HG03442 (cell line): ENCODE measurements around the gene ZNF444.
"Not testable (repeated sequence)": the region's sequence is repeated elsewhere in the genome, so short reads cannot be mapped to it uniquely, and the experiment has no call there.

Source experiments
- ATAC-seq: cut with Tn5 transposase; IDR thresholded peaks from one replicate; pipeline ENCODE4 v1.9.1; 2021; ENCODE audit warnings: mild to moderate bottlenecking, moderate library complexity; ENCODE audit not compliant: unreplicated experiment

The ZNF444 gene

GRCh38 chr19:56175861-56176307 lies 34.8 kb downstream of the ZNF444 start, which contains the start of gene GALP:
Gene GALP, plus strand, starts transcription at chr19:56176008. Its CDS starts 1,101 bp downstream, at chr19:56177109.
- not testable (repeated sequence) for ATAC-seq

- ATAC-seq = not testable (repeated sequence)
Measured at GRCh38 chr19:56176310-56176709, 35.2 kb downstream of the ZNF444 start.

- ATAC-seq = no peak
Measured at GRCh38 chr19:56176881-56177280, 35.8 kb downstream of the ZNF444 start.

GRCh38 chr19:56177564-56178243 lies 36.6 kb downstream of the ZNF444 start:
- ATAC-seq = no peak

- no peak for ATAC-seq
Measured at GRCh38 chr19:56189785-56190184, 48.7 kb downstream of the ZNF444 start.

- ATAC-seq = no peak
Measured at GRCh38 chr19:56191115-56191514, 50.0 kb downstream of the ZNF444 start.

- ATAC-seq = no peak
Measured at GRCh38 chr19:56191711-56192110, 50.6 kb downstream of the ZNF444 start.

- no peak for ATAC-seq
Measured at GRCh38 chr19:56193981-56194640, 53.0 kb downstream of the ZNF444 start.

- ATAC-seq = not testable (repeated sequence)
Measured at GRCh38 chr19:56197646-56198045, 56.6 kb downstream of the ZNF444 start, which contains the start of gene ZSCAN5B. Gene ZSCAN5B, minus strand, starts transcription at chr19:56197783. Its CDS starts 4,731 bp downstream, at chr19:56193052.

GRCh38 chr19:56199687-56200086 lies 58.6 kb downstream of the ZNF444 start:
- no peak for ATAC-seq

GRCh38 chr19:56201973-56202372 lies 60.9 kb downstream of the ZNF444 start, which contains the start of gene ZSCAN5C:
Gene ZSCAN5C, plus strand, starts transcription at chr19:56202273. Its CDS starts 3,641 bp downstream, at chr19:56205914.
- no peak for ATAC-seq

- not testable (repeated sequence) for ATAC-seq
Measured at GRCh38 chr19:56207581-56207980, 66.5 kb downstream of the ZNF444 start.

GRCh38 chr19:56209091-56209490 lies 68.0 kb downstream of the ZNF444 start:
- no peak for ATAC-seq

- ATAC-seq = not testable (repeated sequence)
Measured at GRCh38 chr19:56210036-56210435, 68.9 kb downstream of the ZNF444 start.
